ENCODE data around the gene ZNF76. TPM values are rescaled to one million over a fixed set of nuclear protein-coding genes. Genes with fewer than 3 reads are reported as not detected.

The ZNF76 gene
- total and polyA plus RNA-seq, 9 of the 15 experiments (the other 6 are each of a cell fraction or from before 2014, with no cell fraction given) = 1.2 to 17.8 (median 10.7) TPM

DNA sequence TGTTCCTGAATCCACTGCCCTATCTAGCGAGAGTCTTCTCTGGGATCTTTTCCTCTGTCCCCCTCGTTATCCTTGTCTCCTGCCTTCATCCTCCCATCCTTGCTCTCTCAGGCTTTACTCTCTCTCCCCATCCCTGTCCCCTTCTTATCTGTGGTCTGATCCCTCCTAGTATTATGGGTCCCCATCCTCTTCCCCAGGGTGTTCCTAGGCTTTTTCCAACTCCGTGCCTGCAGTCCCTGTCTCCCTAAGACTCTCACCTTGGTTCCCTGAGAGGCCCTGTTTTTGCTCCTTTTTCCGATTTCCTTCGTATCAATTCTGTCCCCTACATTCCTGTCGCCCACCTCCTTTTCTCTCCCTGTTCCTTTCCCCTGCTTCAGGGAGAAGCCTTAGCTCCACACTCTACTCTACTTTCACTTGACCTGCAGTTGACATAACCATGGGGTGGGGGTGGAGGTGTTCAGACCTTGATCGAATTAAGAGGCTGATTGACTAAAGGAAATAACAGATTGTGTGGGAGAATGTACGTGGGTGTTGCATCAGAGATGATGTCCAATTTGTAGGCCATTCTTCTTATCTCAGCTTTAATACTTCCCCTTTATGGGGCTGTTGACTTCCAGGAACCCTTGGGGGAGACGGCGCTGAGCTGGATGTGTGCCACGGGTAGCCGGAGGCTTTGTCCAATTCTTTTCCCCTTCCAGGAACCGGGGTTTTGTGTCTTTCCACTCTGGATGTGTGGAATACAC, 83.7 kb downstream of the ZNF76 start (continued):
- TF ChIP-seq, protein P1, sequence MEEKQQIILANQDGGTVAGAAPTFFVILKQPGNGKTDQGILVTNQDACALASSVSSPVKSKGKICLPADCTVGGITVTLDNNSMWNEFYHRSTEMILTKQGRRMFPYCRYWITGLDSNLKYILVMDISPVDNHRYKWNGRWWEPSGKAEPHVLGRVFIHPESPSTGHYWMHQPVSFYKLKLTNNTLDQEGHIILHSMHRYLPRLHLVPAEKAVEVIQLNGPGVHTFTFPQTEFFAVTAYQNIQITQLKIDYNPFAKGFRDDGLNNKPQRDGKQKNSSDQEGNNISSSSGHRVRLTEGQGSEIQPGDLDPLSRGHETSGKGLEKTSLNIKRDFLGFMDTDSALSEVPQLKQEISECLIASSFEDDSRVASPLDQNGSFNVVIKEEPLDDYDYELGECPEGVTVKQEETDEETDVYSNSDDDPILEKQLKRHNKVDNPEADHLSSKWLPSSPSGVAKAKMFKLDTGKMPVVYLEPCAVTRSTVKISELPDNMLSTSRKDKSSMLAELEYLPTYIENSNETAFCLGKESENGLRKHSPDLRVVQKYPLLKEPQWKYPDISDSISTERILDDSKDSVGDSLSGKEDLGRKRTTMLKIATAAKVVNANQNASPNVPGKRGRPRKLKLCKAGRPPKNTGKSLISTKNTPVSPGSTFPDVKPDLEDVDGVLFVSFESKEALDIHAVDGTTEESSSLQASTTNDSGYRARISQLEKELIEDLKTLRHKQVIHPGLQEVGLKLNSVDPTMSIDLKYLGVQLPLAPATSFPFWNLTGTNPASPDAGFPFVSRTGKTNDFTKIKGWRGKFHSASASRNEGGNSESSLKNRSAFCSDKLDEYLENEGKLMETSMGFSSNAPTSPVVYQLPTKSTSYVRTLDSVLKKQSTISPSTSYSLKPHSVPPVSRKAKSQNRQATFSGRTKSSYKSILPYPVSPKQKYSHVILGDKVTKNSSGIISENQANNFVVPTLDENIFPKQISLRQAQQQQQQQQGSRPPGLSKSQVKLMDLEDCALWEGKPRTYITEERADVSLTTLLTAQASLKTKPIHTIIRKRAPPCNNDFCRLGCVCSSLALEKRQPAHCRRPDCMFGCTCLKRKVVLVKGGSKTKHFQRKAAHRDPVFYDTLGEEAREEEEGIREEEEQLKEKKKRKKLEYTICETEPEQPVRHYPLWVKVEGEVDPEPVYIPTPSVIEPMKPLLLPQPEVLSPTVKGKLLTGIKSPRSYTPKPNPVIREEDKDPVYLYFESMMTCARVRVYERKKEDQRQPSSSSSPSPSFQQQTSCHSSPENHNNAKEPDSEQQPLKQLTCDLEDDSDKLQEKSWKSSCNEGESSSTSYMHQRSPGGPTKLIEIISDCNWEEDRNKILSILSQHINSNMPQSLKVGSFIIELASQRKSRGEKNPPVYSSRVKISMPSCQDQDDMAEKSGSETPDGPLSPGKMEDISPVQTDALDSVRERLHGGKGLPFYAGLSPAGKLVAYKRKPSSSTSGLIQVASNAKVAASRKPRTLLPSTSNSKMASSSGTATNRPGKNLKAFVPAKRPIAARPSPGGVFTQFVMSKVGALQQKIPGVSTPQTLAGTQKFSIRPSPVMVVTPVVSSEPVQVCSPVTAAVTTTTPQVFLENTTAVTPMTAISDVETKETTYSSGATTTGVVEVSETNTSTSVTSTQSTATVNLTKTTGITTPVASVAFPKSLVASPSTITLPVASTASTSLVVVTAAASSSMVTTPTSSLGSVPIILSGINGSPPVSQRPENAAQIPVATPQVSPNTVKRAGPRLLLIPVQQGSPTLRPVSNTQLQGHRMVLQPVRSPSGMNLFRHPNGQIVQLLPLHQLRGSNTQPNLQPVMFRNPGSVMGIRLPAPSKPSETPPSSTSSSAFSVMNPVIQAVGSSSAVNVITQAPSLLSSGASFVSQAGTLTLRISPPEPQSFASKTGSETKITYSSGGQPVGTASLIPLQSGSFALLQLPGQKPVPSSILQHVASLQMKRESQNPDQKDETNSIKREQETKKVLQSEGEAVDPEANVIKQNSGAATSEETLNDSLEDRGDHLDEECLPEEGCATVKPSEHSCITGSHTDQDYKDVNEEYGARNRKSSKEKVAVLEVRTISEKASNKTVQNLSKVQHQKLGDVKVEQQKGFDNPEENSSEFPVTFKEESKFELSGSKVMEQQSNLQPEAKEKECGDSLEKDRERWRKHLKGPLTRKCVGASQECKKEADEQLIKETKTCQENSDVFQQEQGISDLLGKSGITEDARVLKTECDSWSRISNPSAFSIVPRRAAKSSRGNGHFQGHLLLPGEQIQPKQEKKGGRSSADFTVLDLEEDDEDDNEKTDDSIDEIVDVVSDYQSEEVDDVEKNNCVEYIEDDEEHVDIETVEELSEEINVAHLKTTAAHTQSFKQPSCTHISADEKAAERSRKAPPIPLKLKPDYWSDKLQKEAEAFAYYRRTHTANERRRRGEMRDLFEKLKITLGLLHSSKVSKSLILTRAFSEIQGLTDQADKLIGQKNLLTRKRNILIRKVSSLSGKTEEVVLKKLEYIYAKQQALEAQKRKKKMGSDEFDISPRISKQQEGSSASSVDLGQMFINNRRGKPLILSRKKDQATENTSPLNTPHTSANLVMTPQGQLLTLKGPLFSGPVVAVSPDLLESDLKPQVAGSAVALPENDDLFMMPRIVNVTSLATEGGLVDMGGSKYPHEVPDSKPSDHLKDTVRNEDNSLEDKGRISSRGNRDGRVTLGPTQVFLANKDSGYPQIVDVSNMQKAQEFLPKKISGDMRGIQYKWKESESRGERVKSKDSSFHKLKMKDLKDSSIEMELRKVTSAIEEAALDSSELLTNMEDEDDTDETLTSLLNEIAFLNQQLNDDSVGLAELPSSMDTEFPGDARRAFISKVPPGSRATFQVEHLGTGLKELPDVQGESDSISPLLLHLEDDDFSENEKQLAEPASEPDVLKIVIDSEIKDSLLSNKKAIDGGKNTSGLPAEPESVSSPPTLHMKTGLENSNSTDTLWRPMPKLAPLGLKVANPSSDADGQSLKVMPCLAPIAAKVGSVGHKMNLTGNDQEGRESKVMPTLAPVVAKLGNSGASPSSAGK (IDR thresholded peaks at IDR 0.05) = no peak
- no peak for TF ChIP-seq SAFB (IDR thresholded peaks at IDR 0.05; ENCODE audit: borderline replicate concordance, low read depth, low read length)
- peak; percentile 92; the same call in 1 of the 2 replicates for TF ChIP-seq DNMT1 (IDR thresholded peaks at IDR 0.05)
- TF ChIP-seq EP300 (IDR thresholded peaks at IDR 0.05; ENCODE audit: low read length) = peak; percentile 78
- TF ChIP-seq SMARCC2 (IDR thresholded peaks at IDR 0.05; ENCODE audit: low read depth) = 0 out of 2 replicates have a peak, but pooled peaks have one; percentile 61
- TF ChIP-seq SRSF1 (IDR thresholded peaks at IDR 0.05; ENCODE audit: low read depth, low read length) = no peak
- no peak for TF ChIP-seq NFYB (IDR thresholded peaks at IDR 0.05; ENCODE audit: extremely low read depth, insufficient read length)
- TF ChIP-seq THRAP3 (IDR thresholded peaks at IDR 0.05; ENCODE audit: borderline replicate concordance) = peak; percentile 87; the same call in 1 of the 2 replicates
- TF ChIP-seq POLR3G (IDR thresholded peaks at IDR 0.05; ENCODE audit: extremely low read depth, insufficient read length, insufficient replicate concordance) = no peak
- TF ChIP-seq TBP (optimal IDR thresholded peaks at IDR 0.05; ENCODE audit: low read depth, low read length) = no peak
- no peak for TF ChIP-seq ZNF324 (CRISPR knock-in tag; IDR thresholded peaks at IDR 0.05)
- TF ChIP-seq, protein P2, sequence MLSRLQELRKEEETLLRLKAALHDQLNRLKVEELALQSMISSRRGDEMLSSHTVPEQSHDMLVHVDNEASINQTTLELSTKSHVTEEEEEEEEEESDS (CRISPR knock-in tag; IDR thresholded peaks at IDR 0.05) = no peak
- peak in 1 of 2 experiments; percentile 65; a peak in 1 of 4 replicates for TF ChIP-seq TRIM24 (IDR thresholded peaks at IDR 0.05)
- TF ChIP-seq, protein P3, sequence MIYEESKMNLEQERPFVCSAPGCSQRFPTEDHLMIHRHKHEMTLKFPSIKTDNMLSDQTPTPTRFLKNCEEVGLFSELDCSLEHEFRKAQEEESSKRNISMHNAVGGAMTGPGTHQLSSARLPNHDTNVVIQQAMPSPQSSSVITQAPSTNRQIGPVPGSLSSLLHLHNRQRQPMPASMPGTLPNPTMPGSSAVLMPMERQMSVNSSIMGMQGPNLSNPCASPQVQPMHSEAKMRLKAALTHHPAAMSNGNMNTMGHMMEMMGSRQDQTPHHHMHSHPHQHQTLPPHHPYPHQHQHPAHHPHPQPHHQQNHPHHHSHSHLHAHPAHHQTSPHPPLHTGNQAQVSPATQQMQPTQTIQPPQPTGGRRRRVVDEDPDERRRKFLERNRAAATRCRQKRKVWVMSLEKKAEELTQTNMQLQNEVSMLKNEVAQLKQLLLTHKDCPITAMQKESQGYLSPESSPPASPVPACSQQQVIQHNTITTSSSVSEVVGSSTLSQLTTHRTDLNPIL (CRISPR knock-in tag; IDR thresholded peaks at IDR 0.05) = no peak
- TF ChIP-seq POU5F1 (IDR thresholded peaks at IDR 0.05; ENCODE audit: borderline replicate concordance, low read depth, low read length, partially characterized antibody) = no peak
- TF ChIP-seq CBFA2T3 (IDR thresholded peaks at IDR 0.05) = peak; percentile 81
- peak; percentile 91 for TF ChIP-seq RNF2 (IDR thresholded peaks at IDR 0.05)

All from K562 (cell line).